CD1c-positive myeloid dendritic cell (primary cell): ENCODE data around the gene TCF7.
"Not testable (repeated sequence)": the region's sequence is repeated elsewhere in the genome, so short reads cannot be mapped to it uniquely, and the experiment has no call there.

Source experiments
- DNase-seq: peaks from one replicate; pipeline ENCODE4 v3.0.0-alpha.2; 2016; ENCODE audit errors: extremely low spot score

TCF7 gene

DNA sequence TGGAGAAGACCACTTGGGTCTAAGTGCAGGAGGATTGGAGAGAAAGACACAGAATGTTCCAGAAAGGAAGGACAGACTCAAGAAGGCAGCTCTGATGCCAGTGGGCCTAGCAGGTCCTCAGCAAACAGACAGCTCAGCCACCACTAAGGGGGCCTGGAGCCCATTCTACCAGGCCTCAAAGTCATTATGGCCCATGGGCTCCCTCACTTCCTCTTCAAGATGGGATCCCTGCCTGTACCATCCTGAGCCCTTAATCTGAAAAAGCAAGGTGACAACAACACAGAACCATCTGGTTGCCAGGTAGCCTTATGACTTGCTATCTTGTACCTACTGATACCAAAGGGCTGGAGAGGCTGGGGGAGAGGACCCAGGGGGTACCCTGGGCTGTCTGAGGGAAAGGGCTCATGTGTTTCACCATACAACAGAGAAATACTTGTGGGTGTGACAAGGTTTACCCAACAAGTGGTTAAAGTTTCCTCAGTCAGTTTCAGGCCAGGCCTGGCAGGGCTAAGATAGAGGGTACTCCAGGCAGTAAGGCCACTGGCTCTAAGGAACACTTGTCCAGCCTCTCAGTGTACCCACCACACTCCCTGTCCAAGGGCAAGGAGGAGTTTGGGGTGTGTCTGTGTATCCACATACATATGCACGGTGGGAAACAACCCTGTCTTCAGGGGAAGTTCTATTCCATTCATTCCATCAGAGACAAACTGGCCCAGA is 30.7 kb downstream of the TCF7 start:
- DNase-seq, result no peak

DNA sequence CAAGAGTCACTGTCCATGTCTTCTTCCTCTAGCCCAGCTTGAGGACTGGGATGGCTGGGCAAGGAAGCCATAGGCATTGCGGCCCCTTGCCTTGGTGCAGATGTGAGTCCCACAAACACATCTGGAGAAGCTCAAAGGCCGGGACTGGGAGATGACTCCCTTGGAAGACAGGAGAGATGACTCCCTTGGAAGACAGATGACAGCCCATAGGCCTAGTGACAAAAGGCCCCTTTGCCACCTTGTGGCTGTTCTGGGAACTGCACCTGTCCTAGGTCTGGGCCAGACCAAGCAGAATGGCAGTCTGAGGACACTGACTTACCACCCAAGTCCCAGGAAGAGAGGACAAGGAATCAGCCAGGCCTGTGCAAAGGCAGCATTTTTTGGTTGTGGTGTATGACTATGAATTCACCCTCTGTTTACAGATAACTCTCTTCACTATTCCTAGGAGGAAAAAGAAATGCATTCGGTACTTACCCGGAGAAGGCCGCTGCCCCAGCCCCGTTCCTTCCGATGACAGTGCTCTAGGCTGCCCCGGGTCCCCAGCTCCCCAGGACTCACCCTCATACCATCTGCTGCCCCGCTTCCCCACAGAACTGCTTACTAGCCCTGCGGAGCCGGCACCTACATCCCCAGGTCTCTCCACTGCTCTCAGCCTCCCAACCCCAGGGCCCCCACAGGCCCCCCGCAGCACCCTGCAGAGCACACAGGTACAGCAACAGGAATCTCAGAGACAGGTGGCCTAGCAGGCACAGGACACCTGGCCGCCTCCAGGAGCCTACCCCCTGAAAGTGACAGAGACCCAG is 31.5 kb downstream of the TCF7 start:
- peak; percentile 78 for DNase-seq

DNA sequence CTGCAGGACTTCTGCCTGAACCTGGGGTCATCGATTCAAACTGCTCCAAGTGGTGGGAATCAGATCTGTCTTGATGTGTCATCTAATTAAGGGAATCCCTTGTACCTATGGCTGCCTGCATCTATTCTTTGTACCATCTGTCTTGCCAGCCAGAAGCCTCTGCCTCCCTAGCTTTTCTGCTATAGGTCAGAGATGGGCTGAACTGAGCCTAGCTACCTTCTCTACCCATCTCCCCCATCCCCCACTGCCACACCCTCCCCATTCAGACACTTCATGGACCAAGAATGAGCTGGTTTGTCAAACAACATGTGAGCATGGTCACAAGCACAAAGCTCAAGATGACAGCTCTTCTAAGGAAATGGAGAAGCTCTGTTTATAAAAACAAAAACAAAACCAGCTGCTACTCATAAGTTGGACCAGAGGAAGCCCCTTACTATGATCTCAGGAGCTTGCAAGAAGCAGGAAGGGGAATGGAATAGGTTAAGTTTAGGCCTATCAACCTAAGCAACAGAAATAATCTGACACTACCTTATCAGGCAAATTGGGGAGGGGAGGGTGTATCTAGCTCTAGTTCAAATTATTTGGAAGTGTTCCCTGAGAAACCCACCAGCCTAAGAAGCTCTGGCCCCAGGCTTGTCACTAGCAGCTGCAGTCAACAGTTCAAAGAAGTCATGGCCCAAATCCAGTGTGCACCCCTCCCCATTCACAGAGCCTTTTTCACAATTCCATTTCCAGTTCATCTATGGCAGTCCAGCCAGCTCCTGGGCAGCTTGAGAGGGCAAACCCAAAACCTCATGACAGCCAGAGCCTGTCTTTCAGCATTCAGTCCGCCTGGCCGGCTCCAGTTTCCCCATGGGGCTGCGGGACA is 32.4 kb downstream of the TCF7 start:
- DNase-seq, result no peak

DNA sequence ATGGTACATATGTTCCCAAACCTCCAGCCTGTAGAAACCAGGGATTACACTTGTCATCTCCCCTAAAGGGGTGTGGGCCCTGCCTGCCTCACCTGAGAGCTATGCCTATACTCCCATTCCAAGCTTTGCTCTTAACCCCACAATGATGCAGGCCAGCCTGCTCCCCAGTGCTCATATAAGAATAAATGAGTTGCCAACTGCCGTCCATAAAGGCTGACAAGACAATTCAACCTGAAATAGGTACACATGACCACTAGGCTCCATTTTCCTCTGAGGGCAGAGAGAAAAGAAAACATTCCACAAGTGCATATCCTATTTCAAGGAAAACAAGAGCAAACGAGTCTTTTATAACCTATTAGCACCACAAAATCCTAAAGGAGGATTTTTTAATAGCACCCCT is 33.8 kb downstream of the TCF7 start:
- DNase-seq, result no peak

DNA sequence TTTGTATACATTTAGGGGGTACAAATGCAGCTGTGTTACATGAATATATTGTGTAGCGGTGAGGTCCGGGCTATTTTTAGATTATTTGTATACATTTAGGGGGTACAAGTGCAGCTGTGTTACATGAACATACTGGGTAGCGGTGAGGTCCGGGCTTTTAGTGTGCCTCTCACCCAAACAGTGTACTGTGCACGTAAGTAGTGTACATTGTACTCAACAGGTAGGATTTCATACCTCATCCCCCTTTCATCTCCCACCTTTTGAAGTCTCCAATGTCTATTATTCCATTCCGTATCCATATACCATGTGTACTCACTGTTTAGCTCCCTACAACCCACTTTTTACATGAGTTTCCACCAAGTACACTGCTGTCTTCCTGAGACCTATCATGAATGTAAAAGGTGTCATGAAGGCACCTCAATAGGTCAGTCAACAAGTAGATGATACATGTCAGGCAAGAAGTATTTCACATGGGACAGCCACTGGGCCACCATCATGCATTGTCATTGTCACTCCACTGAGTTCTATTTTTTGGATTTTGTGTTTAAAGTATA is 34.6 kb downstream of the TCF7 start:
- no peak for DNase-seq

DNA sequence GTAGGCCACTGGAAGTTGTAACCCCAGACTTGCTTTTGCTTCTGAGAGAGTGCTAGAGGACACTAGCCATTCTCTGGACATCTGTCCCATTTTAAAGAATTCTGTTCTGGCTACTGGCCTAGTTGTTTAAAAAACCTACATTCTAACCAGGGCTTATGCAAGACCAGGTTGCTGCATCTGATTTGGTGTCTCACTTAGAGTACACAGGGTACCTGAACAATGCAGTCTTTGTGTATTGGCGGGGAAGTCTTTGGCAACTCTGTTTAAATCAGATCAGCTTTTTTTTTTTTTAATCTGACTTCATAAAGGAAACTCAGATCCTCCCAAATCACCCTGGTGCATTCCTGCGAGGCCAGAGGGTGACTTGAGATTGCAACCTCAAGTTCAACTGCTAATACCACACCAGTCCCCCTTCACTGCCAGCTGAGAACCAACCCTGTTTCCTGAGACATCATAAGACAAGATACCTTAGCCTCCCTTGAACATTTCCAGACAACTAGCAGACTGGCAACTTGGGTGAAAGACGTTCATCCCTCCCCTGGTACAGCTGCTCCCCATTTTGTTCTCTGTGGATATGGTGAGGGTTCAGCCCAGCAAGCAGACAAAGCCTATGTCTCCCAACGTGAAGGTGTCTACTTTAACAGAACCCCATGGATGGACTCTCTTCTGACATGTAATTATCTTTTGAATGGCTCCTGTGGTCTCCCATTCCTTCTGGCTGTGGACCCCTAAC is 35.3 kb downstream of the TCF7 start:
- no peak for DNase-seq

DNA sequence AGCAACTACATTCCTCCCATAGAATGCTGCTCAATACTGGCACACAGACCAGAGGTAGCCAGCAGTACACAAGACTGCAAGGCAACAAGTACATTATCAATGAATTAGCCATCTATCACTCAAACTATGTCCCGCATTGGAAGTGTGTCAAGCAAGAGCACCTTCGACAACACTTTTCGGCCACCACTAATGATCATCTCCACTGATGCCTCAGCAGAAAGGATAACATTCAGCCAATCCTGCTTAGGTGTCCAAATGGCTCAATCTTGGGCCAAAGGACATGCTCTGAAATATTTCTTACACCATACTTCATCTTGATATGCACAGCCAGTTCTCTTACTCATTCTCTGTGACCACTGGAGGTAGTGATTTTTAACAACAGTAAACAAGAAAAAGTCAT is 37.2 kb downstream of the TCF7 start:
- DNase-seq, result no peak

DNA sequence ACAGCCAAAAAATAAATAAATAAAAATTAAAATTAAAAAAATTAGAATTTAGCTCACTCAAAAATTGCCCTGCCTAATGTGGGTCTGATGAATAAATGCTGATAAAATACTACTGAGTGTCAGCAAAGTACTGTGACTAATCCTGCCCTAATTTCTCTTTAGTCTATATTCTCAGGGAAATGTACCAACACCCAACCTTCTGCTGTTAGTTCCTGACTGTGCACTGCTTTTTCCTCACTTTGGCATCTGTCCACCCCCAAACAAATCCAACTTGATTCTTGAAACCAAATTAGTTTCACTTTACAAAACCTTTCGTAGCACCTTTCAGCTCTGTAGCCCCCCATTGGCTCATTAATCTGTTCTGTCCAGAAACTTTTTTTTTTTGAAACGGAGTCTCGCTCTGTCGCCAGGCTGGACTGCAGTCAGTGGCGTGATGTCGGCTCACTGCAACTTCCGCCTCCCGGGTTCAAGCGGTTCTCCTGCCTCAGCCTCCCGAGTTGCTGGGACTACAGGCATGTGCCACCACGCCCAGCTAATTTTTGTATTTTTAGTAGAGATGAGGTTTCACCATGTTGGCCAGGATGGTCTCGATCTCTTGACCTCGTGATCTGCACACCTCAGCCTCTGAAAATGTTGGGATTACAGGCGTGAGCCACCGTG is 37.8 kb downstream of the TCF7 start:
- DNase-seq, result not testable (repeated sequence)

DNA sequence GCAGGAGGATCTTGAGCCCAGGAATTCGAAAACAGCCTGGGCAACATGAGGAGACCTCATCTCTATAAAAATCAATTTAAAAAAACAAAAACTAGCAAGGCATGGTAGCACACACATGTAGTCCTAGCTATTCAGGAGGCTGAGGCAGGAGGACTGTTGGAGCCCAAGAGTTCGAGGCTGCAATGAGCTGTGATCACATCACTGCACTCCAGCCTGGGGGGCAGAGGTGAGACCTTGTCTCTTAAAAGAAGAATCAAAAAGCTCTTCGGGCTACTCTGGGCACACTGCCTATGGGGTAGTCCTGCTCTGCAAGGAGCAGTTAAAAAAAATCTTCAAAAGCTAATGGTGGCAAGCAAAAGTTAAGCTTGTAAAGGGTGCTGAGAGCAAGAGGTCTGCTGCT is 38.8 kb downstream of the TCF7 start:
- no peak for DNase-seq

DNA sequence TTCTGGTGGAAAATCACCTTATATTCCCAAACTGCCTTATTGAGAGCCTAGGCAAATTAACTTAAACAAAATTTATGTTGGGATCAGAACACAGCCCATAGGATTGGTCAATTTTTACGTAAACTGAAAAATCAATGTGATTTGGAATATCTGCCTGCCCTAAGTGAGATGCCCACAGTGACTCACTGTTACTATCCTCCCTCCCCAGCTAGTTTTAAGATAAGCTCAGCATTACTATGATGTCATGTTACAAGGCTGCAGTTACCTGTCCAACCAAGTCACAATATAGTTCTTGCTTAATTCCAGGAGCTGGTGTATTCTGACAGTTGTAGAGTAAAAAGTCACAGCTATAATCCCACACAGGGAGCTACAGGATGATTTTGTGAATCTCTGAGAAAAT is 39.2 kb downstream of the TCF7 start:
- DNase-seq, result no peak

DNA sequence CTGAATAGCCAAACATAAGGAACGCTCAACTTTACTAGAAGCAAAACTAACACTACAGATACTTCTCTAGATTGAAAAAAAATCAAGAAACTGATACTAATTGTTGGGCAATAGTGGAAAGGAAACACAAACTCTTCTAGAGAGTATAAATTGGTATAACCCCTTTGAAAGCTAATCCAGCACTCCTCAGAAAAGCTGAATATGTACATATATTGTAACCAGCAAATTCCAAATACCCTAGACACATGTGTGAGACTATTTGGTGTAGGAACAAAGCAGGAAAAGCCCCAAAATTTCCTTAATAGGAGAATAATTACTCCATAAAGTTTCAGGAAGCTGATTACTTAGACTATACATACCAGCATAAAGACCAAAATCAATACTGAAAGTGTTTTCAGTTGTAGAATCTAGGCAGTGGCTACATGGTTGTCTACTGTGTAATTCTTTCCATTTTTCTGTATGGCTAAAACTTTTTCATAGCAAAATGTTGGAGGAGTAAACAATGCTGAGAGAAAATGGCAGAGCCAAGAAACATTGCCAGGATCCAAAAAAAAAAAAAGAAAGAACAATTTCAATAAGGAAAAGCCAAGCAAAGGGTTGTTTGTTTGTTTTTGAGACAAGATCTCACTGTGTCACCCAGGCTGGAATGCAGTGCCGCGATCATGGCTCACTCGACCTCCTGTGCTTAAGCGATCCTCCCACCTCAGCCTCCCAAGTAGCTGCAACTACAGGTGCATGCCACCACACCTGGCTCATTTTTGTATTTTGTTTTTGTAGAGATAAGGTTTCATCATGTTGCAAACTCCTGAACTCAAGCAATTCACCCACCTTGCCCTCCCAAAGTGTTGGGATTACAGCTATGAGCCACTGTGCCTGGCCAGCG is 47.3 kb downstream of the TCF7 start:
- DNase-seq, result no peak

DNA sequence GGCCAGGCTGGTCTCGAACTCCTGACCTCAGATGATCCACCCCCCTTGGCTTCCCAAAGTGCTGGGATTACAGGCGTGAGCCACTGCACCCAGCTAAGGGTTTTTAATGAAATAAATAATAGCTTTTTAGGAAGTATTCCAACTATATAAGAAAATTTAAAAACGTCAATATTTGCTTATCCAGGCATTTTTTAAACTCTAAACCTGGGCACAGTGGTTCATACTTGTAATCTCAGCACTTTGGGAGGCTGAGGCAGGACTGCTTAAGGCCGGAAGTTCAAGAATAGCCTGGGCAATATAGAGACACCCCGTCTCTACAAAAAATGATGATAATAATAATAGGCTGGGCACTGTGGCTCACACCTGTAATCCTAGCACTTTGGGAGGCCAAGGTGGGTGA is 48.1 kb downstream of the TCF7 start:
- DNase-seq, result no peak

DNA sequence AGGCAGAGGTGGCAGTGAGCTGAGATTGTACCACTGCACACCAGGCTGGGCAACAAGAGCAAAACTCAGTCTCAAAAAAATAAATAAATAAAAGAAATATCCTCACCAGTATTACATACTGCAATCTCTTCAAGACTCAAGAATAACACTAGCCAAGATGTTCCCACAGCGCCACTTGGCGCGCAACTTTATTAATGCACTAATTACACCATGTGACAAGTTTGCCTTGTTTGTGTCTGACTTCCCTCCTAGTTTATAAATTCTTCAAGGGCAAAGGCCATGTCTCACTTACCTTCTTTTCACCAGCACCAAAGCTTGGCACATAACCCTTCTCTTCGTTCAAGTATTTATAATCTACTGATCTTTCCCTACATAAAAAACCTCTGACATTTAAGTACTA is 57.5 kb downstream of the TCF7 start:
- no peak for DNase-seq

DNA sequence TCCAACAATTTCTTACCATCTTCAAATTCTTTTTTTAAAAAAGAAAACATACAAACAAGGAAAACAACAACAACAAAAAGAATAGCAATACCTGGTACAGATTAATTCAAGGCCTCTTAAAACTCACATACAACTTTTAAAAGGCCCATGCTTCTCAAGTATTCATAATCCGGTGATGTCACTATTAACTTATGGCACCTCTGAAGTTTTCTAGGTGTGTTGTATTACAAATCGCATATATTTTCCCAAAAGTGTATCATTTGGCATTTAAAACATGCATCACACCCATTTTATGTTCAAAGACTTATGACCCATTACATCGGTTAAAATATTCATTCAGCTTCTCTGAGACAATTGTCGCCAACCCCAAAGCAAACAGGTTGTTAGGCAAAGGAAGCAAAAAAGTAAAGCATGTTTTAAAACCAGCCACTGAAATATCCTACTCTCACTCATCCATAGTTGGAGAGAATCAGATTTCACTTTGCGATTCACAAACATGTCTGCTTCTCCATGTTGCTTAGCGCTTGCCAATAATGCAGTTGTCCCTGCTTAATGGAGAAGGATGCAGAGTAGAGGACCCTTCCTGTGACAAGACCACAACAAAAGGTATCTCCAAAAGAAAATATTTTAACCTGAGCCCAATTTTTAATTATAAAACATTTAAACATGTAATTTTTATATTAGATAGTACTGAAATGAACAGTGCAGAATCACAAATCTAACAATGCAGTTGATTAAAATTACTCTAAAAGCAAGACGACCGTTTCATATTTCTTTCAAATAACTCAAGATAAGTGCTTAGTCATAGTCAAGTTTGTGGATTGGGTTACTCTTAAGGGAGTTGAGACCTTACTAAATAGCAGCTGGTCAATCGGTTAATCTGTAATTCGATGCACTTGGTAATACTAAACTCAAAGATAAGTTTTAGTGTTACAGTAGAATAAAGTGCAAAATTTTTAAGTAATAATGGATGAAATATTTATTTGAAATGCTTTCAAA is 60.7 kb downstream of the TCF7 start:
- DNase-seq, result no peak

DNA sequence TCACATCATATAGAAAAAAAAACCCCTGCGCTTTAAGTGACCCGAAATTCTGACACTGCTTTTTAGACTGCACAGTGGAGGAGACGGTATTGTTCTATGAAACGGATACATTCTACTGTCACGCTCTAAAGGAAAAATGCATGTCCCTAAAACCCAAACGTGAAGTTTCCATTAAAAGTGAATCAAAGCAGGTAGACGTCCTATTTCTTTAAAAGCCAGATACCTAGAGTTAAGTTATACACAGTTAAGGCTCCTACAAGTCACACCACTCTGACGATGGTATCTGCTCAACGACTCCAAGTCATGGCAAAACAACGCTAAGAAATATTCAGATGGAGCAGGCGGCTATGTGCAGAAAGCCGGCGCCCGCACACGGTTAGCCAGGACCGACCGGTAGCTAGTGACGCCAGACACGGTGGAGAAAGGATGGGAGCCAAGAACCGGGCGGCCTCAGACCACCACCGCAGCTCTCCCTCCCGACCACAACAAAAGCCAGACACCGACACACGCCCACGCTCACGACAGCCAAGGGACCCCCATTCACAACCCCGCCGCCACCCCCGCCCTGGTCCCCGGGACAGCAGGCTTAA is 61.5 kb downstream of the TCF7 start:
- DNase-seq, result peak; percentile 28

DNA sequence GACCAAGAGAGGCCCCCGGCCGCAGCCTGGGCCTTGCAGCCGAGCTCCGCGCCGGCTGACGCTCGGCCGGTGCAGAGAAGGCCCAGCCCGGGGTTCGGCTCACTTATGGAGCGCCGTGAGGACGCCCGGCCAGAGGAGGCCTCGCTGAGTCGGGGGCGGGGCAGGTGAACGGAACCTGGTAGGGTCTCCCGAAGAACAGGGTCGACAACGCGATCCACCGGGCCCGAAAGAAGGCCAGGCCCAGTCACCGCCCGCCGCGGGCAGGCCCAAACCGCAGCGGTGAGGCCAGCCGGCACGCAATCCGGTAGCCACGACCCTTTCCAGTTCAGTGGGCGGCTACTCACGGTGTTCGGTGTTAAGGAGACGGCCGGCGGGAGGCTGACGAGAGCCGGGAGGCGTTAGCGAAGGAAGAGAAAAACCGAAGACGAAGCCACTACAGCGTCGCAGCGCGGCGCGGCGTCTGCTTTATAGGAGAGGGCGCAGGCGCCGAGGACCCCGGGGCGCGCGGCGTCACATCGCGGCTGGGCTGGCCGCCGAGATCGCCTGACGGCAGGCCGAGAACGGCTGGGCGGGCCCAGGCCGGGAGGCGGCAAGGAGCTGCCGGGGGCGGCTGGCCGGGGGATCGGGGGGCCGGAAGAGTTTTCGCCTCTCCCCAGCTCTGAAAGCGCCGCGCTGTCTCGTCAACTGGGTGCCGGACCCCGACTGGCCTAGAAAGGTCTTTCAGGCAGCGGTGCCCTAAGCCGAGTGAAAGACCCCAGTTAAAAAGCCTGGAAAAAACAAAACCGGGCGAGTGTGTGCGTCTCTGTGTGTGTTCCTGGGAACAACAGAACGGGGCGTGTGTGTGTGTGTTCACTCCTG is 62.3 kb downstream of the TCF7 start, which contains the start of gene SKP1:
SKP1 (minus strand) TSS at position 440 of the 858 bp plus-strand sequence. CDS start 2,928 bp downstream, outside the sequence.
- peak; percentile 94 for DNase-seq
